ENCODE measurements around the gene ADIPOR2. TPM values are rescaled to one million over a fixed set of nuclear protein-coding genes. Genes with fewer than 3 reads are reported as not detected.
"Not testable (repeated sequence)": the region's sequence is repeated elsewhere in the genome, so short reads cannot be mapped to it uniquely, and the experiment has no call there.

The ADIPOR2 gene
- total and polyA plus RNA-seq, 2 donors (not counting 1 experiment from before 2014, with no cell fraction given): 9.2 to 35.9 TPM

- H3K27ac ChIP-seq (ENCODE audit: low read length in 2 of 2): no peak overlapping the region
- ChIA-PET CTCF (no interaction called here), POLR2A (no interaction called here)
- H3K27me3 Mint-ChIP-seq: no peaks in the 10 kb centered on the region
- H3K4me3 ChIP-seq (ENCODE audit: control extremely low read depth in 1 of 5, extremely low read depth in 1 of 5, insufficient read depth in 1 of 5, low read depth in 2 of 5, low read length in 4 of 5): no peak overlapping the region
- intact Hi-C loops (cut with micrococcal nuclease): no loop called here
- H3K9ac ChIP-seq (ENCODE audit: low read length): no peak overlapping the region
- H3K27me3 ChIP-seq (replicated peaks in 1 of 4; ENCODE audit: control extremely low read depth in 1 of 4, control insufficient read depth in 3 of 4, insufficient read depth in 4 of 4, low read length in 3 of 4): no peaks in the 10 kb centered on the region
- H3K4me3 Mint-ChIP-seq: no peak overlapping the region
- H3K4me1 Mint-ChIP-seq: peaks cover 37% of the 10 kb centered on the region
- no peak overlapping the region for H2AFZ ChIP-seq (ENCODE audit: insufficient read depth, low read depth, low read length, poor library complexity, severe bottlenecking)
- no peak for TF ChIP-seq EZH2 (IDR thresholded peaks at IDR 0.05; ENCODE audit: borderline replicate concordance, insufficient read depth, low read depth, low read length, poor library complexity, severe bottlenecking)
- TF ChIP-seq, protein P1, sequence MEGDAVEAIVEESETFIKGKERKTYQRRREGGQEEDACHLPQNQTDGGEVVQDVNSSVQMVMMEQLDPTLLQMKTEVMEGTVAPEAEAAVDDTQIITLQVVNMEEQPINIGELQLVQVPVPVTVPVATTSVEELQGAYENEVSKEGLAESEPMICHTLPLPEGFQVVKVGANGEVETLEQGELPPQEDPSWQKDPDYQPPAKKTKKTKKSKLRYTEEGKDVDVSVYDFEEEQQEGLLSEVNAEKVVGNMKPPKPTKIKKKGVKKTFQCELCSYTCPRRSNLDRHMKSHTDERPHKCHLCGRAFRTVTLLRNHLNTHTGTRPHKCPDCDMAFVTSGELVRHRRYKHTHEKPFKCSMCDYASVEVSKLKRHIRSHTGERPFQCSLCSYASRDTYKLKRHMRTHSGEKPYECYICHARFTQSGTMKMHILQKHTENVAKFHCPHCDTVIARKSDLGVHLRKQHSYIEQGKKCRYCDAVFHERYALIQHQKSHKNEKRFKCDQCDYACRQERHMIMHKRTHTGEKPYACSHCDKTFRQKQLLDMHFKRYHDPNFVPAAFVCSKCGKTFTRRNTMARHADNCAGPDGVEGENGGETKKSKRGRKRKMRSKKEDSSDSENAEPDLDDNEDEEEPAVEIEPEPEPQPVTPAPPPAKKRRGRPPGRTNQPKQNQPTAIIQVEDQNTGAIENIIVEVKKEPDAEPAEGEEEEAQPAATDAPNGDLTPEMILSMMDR (IDR thresholded peaks at IDR 0.05): no peak
- peak overlapping the region; percentile 29 for H3K4me2 ChIP-seq (replicated peaks; ENCODE audit: low read depth, low read length, poor library complexity, severe bottlenecking)
- no peak overlapping the region for H3K27ac Mint-ChIP-seq
- WGBS (ENCODE audit: insufficient coverage): no CpG with 5 or more reads among the region's 1 CpG
- H3K36me3 ChIP-seq (replicated peaks in 1 of 2; ENCODE audit: control extremely low read depth in 1 of 2, control insufficient read depth in 1 of 2, extremely low read depth in 1 of 2, insufficient read depth in 2 of 2, low read length in 1 of 2): peaks cover 0 to 3% of the 10 kb centered on the region in 2 experiments
- H3K79me2 ChIP-seq (ENCODE audit: control insufficient read depth, insufficient read depth, low read length): peaks cover 90% of the 10 kb centered on the region
- H3K4me1 ChIP-seq (ENCODE audit: control insufficient read depth in 2 of 2, insufficient read depth in 2 of 2, low read length in 2 of 2): peaks cover 6 to 7% of the 10 kb centered on the region in 2 donors
- peaks cover 36% of the 10 kb centered on the region for H4K20me1 ChIP-seq (ENCODE audit: control insufficient read depth, insufficient read depth, low read length, poor library complexity, severe bottlenecking)
- DNase-seq (no peak), ATAC-seq (ENCODE audit: low read depth) (no peak)
- H3K9me3 ChIP-seq (ENCODE audit: control extremely low read depth in 1 of 3, control insufficient read depth in 2 of 3, insufficient read depth in 1 of 3, low read length in 2 of 3): peaks cover 0 to 3% (median 0%) of the 10 kb centered on the region in 3 donors
- H3K9me3 Mint-ChIP-seq (ENCODE audit: insufficient read depth): no peaks in the 10 kb centered on the region
Observed at GRCh38 chr12:1707051-1707450, 16.2 kb downstream of the ADIPOR2 start.

DNA sequence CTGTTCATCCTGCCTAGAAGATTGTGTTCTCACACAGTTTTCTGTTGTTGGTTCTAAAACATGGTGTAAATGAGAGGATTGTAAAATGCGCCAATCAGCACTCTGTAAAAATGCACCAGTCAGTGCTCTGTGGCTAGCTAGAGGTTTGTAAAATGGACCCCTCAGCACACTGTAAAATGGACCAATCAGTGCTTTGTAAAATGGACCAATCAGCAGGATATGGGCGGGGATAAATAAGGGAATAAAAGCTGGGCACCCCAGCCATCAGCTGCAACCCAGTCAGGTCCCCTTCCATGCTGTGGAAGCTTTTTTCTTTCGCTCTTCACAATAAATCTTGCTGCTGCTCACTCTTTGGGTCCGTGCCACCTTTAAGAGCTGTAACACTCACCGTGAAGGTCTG, 19.1 kb downstream of the ADIPOR2 start:
- H3K4me1 ChIP-seq (ENCODE audit: control insufficient read depth in 2 of 2, insufficient read depth in 2 of 2, low read length in 2 of 2); H3K9me3 ChIP-seq (ENCODE audit: control extremely low read depth in 1 of 3, control insufficient read depth in 2 of 3, insufficient read depth in 1 of 3, low read length in 2 of 3); H3K4me2 ChIP-seq (replicated peaks; ENCODE audit: low read depth, low read length, poor library complexity, severe bottlenecking); ATAC-seq (ENCODE audit: low read depth); H3K9me3 Mint-ChIP-seq (ENCODE audit: insufficient read depth); H3K27me3 ChIP-seq (replicated peaks in 1 of 4; ENCODE audit: control extremely low read depth in 1 of 4, control insufficient read depth in 3 of 4, insufficient read depth in 4 of 4, low read length in 3 of 4); POLR2A ChIA-PET; H3K4me3 Mint-ChIP-seq; H3K27ac ChIP-seq (ENCODE audit: low read length in 2 of 2); H3K27ac Mint-ChIP-seq; H3K36me3 ChIP-seq (replicated peaks in 1 of 2; ENCODE audit: control extremely low read depth in 1 of 2, control insufficient read depth in 1 of 2, extremely low read depth in 1 of 2, insufficient read depth in 2 of 2, low read length in 1 of 2); H3K27me3 Mint-ChIP-seq; H2AFZ ChIP-seq (ENCODE audit: insufficient read depth, low read depth, low read length, poor library complexity, severe bottlenecking); intact Hi-C loops (cut with micrococcal nuclease); H3K9ac ChIP-seq (ENCODE audit: low read length); DNase-seq; H3K4me3 ChIP-seq (ENCODE audit: control extremely low read depth in 1 of 5, extremely low read depth in 1 of 5, insufficient read depth in 1 of 5, low read depth in 2 of 5, low read length in 4 of 5): not testable (repeated sequence)
- WGBS (ENCODE audit: insufficient coverage): 100% methylated on average over 5 of the region's 5 CpGs
- peaks cover 38% of the 10 kb centered on the region for H4K20me1 ChIP-seq (ENCODE audit: control insufficient read depth, insufficient read depth, low read length, poor library complexity, severe bottlenecking)
- peaks cover 97% of the 10 kb centered on the region for H3K79me2 ChIP-seq (ENCODE audit: control insufficient read depth, insufficient read depth, low read length)
- peaks cover 31% of the 10 kb centered on the region for H3K4me1 Mint-ChIP-seq
- CTCF ChIA-PET: interaction anchor here (0.5 to 1.4 kb wide), 2 partner anchors 28 to 81 kb away, joined by 4 read pairs; no protein-coding TSS in a partner anchor

DNA sequence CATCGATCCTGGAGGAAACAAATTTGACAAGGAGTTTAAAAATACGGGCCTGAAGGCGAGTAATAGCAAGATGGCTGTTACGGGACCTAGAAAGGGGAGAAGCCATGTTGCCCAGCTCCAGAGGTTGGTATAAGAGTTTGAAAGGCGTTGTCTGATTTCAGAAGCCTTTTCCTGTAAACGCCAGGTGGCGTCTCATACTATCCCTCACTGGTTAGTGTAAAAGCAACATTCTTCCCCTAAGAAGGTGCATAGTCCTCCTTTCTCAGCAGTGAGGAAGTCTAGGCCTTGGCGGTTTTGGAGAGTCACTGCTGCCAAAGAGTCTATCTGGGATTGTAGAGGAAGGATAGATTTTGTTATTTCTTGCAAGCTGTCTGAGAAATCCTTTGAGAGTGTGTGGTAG, 20.0 kb downstream of the ADIPOR2 start:
- H3K4me3 ChIP-seq (ENCODE audit: control extremely low read depth in 1 of 5, extremely low read depth in 1 of 5, insufficient read depth in 1 of 5, low read depth in 2 of 5, low read length in 4 of 5); H3K4me1 ChIP-seq (ENCODE audit: control insufficient read depth in 2 of 2, insufficient read depth in 2 of 2, low read length in 2 of 2); H3K9ac ChIP-seq (ENCODE audit: low read length); H3K27ac ChIP-seq (ENCODE audit: low read length in 2 of 2); H3K27me3 Mint-ChIP-seq; H3K4me2 ChIP-seq (replicated peaks; ENCODE audit: low read depth, low read length, poor library complexity, severe bottlenecking); H3K4me3 Mint-ChIP-seq; H3K36me3 ChIP-seq (replicated peaks in 1 of 2; ENCODE audit: control extremely low read depth in 1 of 2, control insufficient read depth in 1 of 2, extremely low read depth in 1 of 2, insufficient read depth in 2 of 2, low read length in 1 of 2); H2AFZ ChIP-seq (ENCODE audit: insufficient read depth, low read depth, low read length, poor library complexity, severe bottlenecking); H3K27me3 ChIP-seq (replicated peaks in 1 of 4; ENCODE audit: control extremely low read depth in 1 of 4, control insufficient read depth in 3 of 4, insufficient read depth in 4 of 4, low read length in 3 of 4); POLR2A ChIA-PET; DNase-seq; intact Hi-C loops (cut with micrococcal nuclease); ATAC-seq (ENCODE audit: low read depth); H3K9me3 Mint-ChIP-seq (ENCODE audit: insufficient read depth); H3K27ac Mint-ChIP-seq: not testable (repeated sequence)
- CTCF ChIA-PET: interaction anchor here (1.4 kb wide), 1 partner anchor 80 kb away, joined by 4 read pairs; no protein-coding TSS in a partner anchor
- Histone ChIP-seq H3K79me2 (ENCODE audit: control insufficient read depth, insufficient read depth, low read length) (peaks cover 96% of the 10 kb centered on the region), H4K20me1 (ENCODE audit: control insufficient read depth, insufficient read depth, low read length, poor library complexity, severe bottlenecking) (peaks cover 46% of the 10 kb centered on the region), H3K9me3 (ENCODE audit: control extremely low read depth in 1 of 3, control insufficient read depth in 2 of 3, insufficient read depth in 1 of 3, low read length in 2 of 3) (peaks cover 0 to 12% (median 8%) of the 10 kb centered on the region in 3 donors)
- WGBS (ENCODE audit: insufficient coverage): 100% methylated on average over 5 of the region's 8 CpGs
- H3K4me1 Mint-ChIP-seq: peaks cover 29% of the 10 kb centered on the region

All from B cell (primary cell).